ENCODE measurements around the gene BCS1L. TPM values are rescaled to one million over a fixed set of nuclear protein-coding genes. Genes with fewer than 3 reads are reported as not detected.
A peak's percentile ranks its signal among the peaks of the same experiment; 100 is the strongest.

Gene BCS1L
- total and polyA plus RNA-seq, 9 of the 15 experiments (the other 6 are each of a cell fraction or from before 2014, with no cell fraction given): 37.6 to 103 (median 56.7) TPM

GRCh38 chr2:218710687-218711549 lies 51.4 kb downstream of the BCS1L start, which contains the start of gene TTLL4 (continued):
- TF ChIP-seq E2F5 (CRISPR knock-in tag; IDR thresholded peaks at IDR 0.05) (no peak), CTCF (IDR thresholded peaks at IDR 0.05 in 2 of 3, conservative IDR thresholded peaks at IDR 0.05 in 1 of 3; ENCODE audit: insufficient read depth in 2 of 3, low read depth in 1 of 3, low read length in 3 of 3) (peak; percentile 71 to 89 (median 81)), CCNT2 (IDR thresholded peaks at IDR 0.05; ENCODE audit: borderline replicate concordance, extremely low read depth, insufficient read length, low read depth, low read length) (peak; percentile 72), POLR2A (conservative IDR thresholded peaks at IDR 0.05) (peak; percentile 79), SUPT5H (IDR thresholded peaks at IDR 0.05) (peak; percentile 74), THAP12 (CRISPR knock-in tag; IDR thresholded peaks at IDR 0.05) (no peak), CBX1 (IDR thresholded peaks at IDR 0.05; ENCODE audit: low read depth) (0 out of 2 replicates have a peak, but pooled peaks have one; percentile 46), UBTF (IDR thresholded peaks at IDR 0.05; ENCODE audit: borderline replicate concordance in 1 of 2, low read depth in 2 of 2, low read length in 2 of 2) (0 out of 4 replicates have a peak, but pooled peaks of 1 of the 2 experiments have one; percentile 58), TBP (optimal IDR thresholded peaks at IDR 0.05; ENCODE audit: low read depth, low read length) (peak; percentile 69), PKNOX1 (IDR thresholded peaks at IDR 0.05) (0 out of 2 replicates have a peak, but pooled peaks have one; percentile 18), KAT7 (CRISPR knock-in tag; IDR thresholded peaks at IDR 0.05; ENCODE audit: borderline replicate concordance) (no peak), GTF2B (IDR thresholded peaks at IDR 0.05; ENCODE audit: extremely low read depth, insufficient read length) (no peak), ID3 (CRISPR knock-in tag; IDR thresholded peaks at IDR 0.05) (no peak), ID3 (tag; IDR thresholded peaks at IDR 0.05) (no peak), ARID1B (IDR thresholded peaks at IDR 0.05) (peak; percentile 6; the same call in 1 of the 2 replicates), ATF7 (IDR thresholded peaks at IDR 0.05) (0 out of 2 replicates have a peak, but pooled peaks have one; percentile 18)

Data from K562 (cell line).